IMR-90 (cell line): ENCODE measurements around the gene RAB11FIP4.
"Not testable (repeated sequence)": the region's sequence is repeated elsewhere in the genome, so short reads cannot be mapped to it uniquely, and the experiment has no call there.

Experiments used
- MXI1 ChIP-seq: IDR thresholded peaks from 2 replicates; pipeline ENCODE4 v1.6.1; 2012; ENCODE audit warnings: low read depth, mild to moderate bottlenecking, low read length, moderate library complexity, borderline replicate concordance
- POLR2A ChIP-seq: IDR thresholded peaks from 2 replicates; pipeline ENCODE4 v1.6.1; 2012; ENCODE audit warnings: mild to moderate bottlenecking, low read depth, low read length
- RCOR1 ChIP-seq: IDR thresholded peaks from 2 replicates; pipeline ENCODE4 v1.6.1; 2012; ENCODE audit warnings: mild to moderate bottlenecking, low read length, improper control_type of control experiment; ENCODE audit not compliant: insufficient replicate concordance

- not testable (repeated sequence) for TF ChIP-seq RCOR1, MXI1, POLR2A
Measured at GRCh38 chr17:31383488-31383887, 8.0 kb upstream of the RAB11FIP4 start.
